ENCODE results near the gene ATM. TPM values are rescaled to one million over a fixed set of nuclear protein-coding genes. Genes with fewer than 3 reads are reported as not detected.

ATM gene
- total and polyA plus RNA-seq, 10 of the 15 experiments (the other 5 are each of a cell fraction or from before 2014, with no cell fraction given): 10.0 to 91.5 (median 40.2) TPM

DNA sequence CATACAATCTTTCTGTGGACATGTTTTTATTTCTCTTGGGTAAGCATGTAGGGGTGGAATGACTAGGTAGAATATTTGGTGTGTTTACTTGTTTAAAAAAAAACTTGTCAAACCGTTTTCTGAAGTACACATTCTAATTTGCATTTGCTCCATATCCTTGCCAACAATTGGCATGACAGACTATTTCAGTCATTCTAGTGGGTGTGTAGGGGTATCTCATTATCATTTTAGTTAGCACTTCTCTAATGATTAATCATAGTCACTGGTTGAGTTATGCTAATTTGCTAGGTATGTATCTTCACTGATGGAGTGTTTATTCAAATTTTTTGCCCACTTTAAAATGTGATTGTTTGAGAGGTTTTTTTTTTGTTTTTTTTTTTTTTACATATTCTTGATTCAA is 180.2 kb downstream of the ATM start:
- H4K20me1 ChIP-seq (ENCODE audit: control insufficient read depth, insufficient read depth): no peaks in the 10 kb centered on the region
- no peaks in the 10 kb centered on the region for H3K27me3 ChIP-seq (replicated peaks in 1 of 2; ENCODE audit: control insufficient read depth in 2 of 2, insufficient read depth in 2 of 2, low read length in 1 of 2)
- intact Hi-C loops (cut with micrococcal nuclease; ENCODE audit: unreplicated experiment): no loop called here
- ChIA-PET RAD21 (ENCODE audit: unreplicated experiment) (no interaction called here), CTCF (interaction anchor here (0.6 to 1.2 kb wide), 2 partner anchors 40 to 307 kb away, joined by 3 read pairs; no protein-coding TSS in a partner anchor), POLR2A (no interaction called here), SMC1A (ENCODE audit: uncharacterized antibody, unreplicated experiment) (interaction anchor here (0.7 kb wide), 1 partner anchor 100 kb away, joined by 3 read pairs; no protein-coding TSS in a partner anchor)
- H3K4me3 ChIP-seq: no peak overlapping the region
- H3K9ac ChIP-seq (ENCODE audit: control insufficient read depth, insufficient read depth, low read length): no peak overlapping the region
- ATAC-seq (no peak), DNase-seq (ENCODE audit: low read depth, low spot score) (no peak), FAIRE-seq (no peak)
- BruUV-seq (replicated peaks): no TSS peak
- H3K36me3 ChIP-seq (ENCODE audit: control insufficient read depth in 2 of 2, insufficient read depth in 2 of 2, low read length in 1 of 2): no peaks in the 10 kb centered on the region
- H3K4me1 ChIP-seq (ENCODE audit: control insufficient read depth, insufficient read depth, low read length): no peaks in the 10 kb centered on the region
- 38% methylated on average over 1 of the region's 1 CpG for WGBS (ENCODE audit: insufficient coverage, insufficient replicate concordance, low lambda C conversion rate, missing lambda C conversion rate)
- H3K9me3 ChIP-seq (replicated peaks; ENCODE audit: control insufficient read depth, insufficient read depth, low read length): no peaks in the 10 kb centered on the region
- no peak overlapping the region for H3K27ac ChIP-seq (ENCODE audit: control insufficient read depth, insufficient read depth)
- no peak overlapping the region for H2AFZ ChIP-seq (ENCODE audit: control insufficient read depth, low read depth, low read length)
- in situ Hi-C loops (cut with MboI): no loop called here
- H3K4me2 ChIP-seq (ENCODE audit: control insufficient read depth, insufficient read depth): no peak overlapping the region
- H3K79me2 ChIP-seq (ENCODE audit: control insufficient read depth, insufficient read depth, low read length): no peaks in the 10 kb centered on the region
- TF ChIP-seq, protein P1, sequence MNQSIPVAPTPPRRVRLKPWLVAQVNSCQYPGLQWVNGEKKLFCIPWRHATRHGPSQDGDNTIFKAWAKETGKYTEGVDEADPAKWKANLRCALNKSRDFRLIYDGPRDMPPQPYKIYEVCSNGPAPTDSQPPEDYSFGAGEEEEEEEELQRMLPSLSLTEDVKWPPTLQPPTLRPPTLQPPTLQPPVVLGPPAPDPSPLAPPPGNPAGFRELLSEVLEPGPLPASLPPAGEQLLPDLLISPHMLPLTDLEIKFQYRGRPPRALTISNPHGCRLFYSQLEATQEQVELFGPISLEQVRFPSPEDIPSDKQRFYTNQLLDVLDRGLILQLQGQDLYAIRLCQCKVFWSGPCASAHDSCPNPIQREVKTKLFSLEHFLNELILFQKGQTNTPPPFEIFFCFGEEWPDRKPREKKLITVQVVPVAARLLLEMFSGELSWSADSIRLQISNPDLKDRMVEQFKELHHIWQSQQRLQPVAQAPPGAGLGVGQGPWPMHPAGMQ (IDR thresholded peaks at IDR 0.05; ENCODE audit: borderline replicate concordance): no peak
- TF ChIP-seq CBX3 (IDR thresholded peaks at IDR 0.05; ENCODE audit: borderline replicate concordance, low read depth): no peak
- TF ChIP-seq POLR2A (IDR thresholded peaks at IDR 0.05; ENCODE audit: low read depth, low read length): no peak
- no peak for TF ChIP-seq NR2C1 (IDR thresholded peaks at IDR 0.05)
- TF ChIP-seq PML (IDR thresholded peaks at IDR 0.05; ENCODE audit: low read length): no peak
- TF ChIP-seq BCL11A (IDR thresholded peaks at IDR 0.05; ENCODE audit: low read depth, low read length): no peak

DNA sequence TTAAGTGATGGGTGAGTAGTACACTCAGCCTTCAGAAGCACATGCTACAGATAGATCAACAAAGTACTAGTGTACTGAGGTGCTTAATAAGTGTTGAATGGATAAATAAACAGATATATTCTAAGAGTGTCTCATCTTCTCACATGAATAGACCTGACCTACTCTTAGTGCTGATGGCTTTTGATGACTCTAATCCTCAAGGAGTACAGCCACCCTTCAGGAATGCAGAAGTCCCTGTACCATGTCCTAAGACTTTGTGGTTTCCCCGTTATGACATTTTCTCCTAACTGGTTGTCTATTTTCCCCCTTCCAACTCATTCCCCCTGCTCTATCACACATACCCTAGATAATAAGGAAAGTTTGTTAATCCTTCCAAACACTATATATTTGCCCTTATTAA is 182.8 kb downstream of the ATM start:
- no peaks in the 10 kb centered on the region for H3K4me1 ChIP-seq (ENCODE audit: control insufficient read depth, insufficient read depth, low read length)
- no peak overlapping the region for H2AFZ ChIP-seq (ENCODE audit: control insufficient read depth, low read depth, low read length)
- H3K4me2 ChIP-seq (ENCODE audit: control insufficient read depth, insufficient read depth): no peak overlapping the region
- H4K20me1 ChIP-seq (ENCODE audit: control insufficient read depth, insufficient read depth): no peaks in the 10 kb centered on the region
- in situ Hi-C loops (cut with MboI) (no loop called here), intact Hi-C loops (cut with micrococcal nuclease; ENCODE audit: unreplicated experiment) (no loop called here)
- H3K9me3 ChIP-seq (replicated peaks; ENCODE audit: control insufficient read depth, insufficient read depth, low read length): no peaks in the 10 kb centered on the region
- ChIA-PET CTCF (no interaction called here), SMC1A (ENCODE audit: uncharacterized antibody, unreplicated experiment) (no interaction called here), RAD21 (ENCODE audit: unreplicated experiment) (no interaction called here), POLR2A (no interaction called here)
- no peaks in the 10 kb centered on the region for H3K79me2 ChIP-seq (ENCODE audit: control insufficient read depth, insufficient read depth, low read length)
- DNase-seq (ENCODE audit: low read depth, low spot score) (no peak), ATAC-seq (no peak), FAIRE-seq (no peak)
- BruUV-seq (replicated peaks): no TSS peak
- no peaks in the 10 kb centered on the region for H3K36me3 ChIP-seq (ENCODE audit: control insufficient read depth in 2 of 2, insufficient read depth in 2 of 2, low read length in 1 of 2)
- H3K27ac ChIP-seq (ENCODE audit: control insufficient read depth, insufficient read depth): no peak overlapping the region
- no peak overlapping the region for H3K9ac ChIP-seq (ENCODE audit: control insufficient read depth, insufficient read depth, low read length)
- WGBS (ENCODE audit: insufficient coverage, insufficient replicate concordance, low lambda C conversion rate, missing lambda C conversion rate): 100% methylated on average over 1 of the region's 1 CpG
- H3K27me3 ChIP-seq (replicated peaks in 1 of 2; ENCODE audit: control insufficient read depth in 2 of 2, insufficient read depth in 2 of 2, low read length in 1 of 2): no peaks in the 10 kb centered on the region
- H3K4me3 ChIP-seq: no peak overlapping the region
- no peak for TF ChIP-seq YBX1 (IDR thresholded peaks at IDR 0.05)
- no peak for TF ChIP-seq SPI1 (IDR thresholded peaks at IDR 0.05; ENCODE audit: borderline replicate concordance, insufficient read depth, low read depth, low read length)
- no peak for TF ChIP-seq WRNIP1 (IDR thresholded peaks at IDR 0.05; ENCODE audit: borderline replicate concordance, low read depth, low read length)
- no peak for TF ChIP-seq SP1 (IDR thresholded peaks at IDR 0.05; ENCODE audit: low read depth, low read length)
- no peak for TF ChIP-seq SIX5 (IDR thresholded peaks at IDR 0.05; ENCODE audit: low read depth, low read length, severe bottlenecking)
- TF ChIP-seq TCF12 (IDR thresholded peaks at IDR 0.05; ENCODE audit: low read depth, low read length): no peak
- TF ChIP-seq IKZF1 (conservative IDR thresholded peaks at IDR 0.05): no peak
- TF ChIP-seq, protein P1 (IDR thresholded peaks at IDR 0.05; ENCODE audit: borderline replicate concordance): no peak
- no peak for TF ChIP-seq NR2F1 (conservative IDR thresholded peaks at IDR 0.05)
- TF ChIP-seq KDM1A (IDR thresholded peaks at IDR 0.05; ENCODE audit: borderline replicate concordance): no peak
- TF ChIP-seq CBFB (IDR thresholded peaks at IDR 0.05; ENCODE audit: low read depth): no peak
- TF ChIP-seq NFYA (IDR thresholded peaks at IDR 0.05; ENCODE audit: borderline replicate concordance, low read depth, low read length): no peak
- no peak for TF ChIP-seq MTA2 (IDR thresholded peaks at IDR 0.05; ENCODE audit: low read depth)
- no peak for TF ChIP-seq MTA3 (IDR thresholded peaks at IDR 0.05; ENCODE audit: borderline replicate concordance, low read length)

Data from GM12878 (cell line).